Right ventricle myocardium superior (tissue), 1 donor: Measurements from ENCODE around the gene MYT1. TPM values are rescaled to one million over a fixed set of nuclear protein-coding genes. Genes with fewer than 3 reads are reported as not detected.
"Not testable (repeated sequence)": the region's sequence is repeated elsewhere in the genome, so short reads cannot be mapped to it uniquely, and the experiment has no call there.

ENCODE experiments used
- ATAC-seq: fragments of 200-7000 bp; cut with Tn5 transposase; one replicate; pipeline ENCODE4 v1.9.1; 2020; ENCODE audit warnings: mild to moderate bottlenecking; ENCODE audit not compliant: poor library complexity
- DNase-seq: peaks from one replicate; pipeline ENCODE4 v3.0.0-alpha.2; 2020
- intact Hi-C: fragments of 100-400 bp; cut with DNase I; formaldehyde crosslinking; loops from one replicate; pipeline ENCODE4 v1.11.2; 2022
- total RNA-seq: library from RNA; stranded (reverse); fragmentation: NEBNext Ultra II Directional; extraction: Animal tissue kit (Norgen Biotek cat#: 25700); gene quantifications from one replicate; pipeline ENCODE4 v1.2.1, GENCODE V29; 2021
- donor health status: DM: no; HTN: yes; CAD: no; lungs with severe emphysema.

Gene MYT1
- total RNA-seq, 1 donor from 2014 or later, result 0.40 TPM

- ATAC-seq, intact Hi-C loops: not testable (repeated sequence)
- DNase-seq, result peak; percentile 20
These were observed 70.8 kb downstream of the MYT1 start for GRCh38 chr20:64234921-64235565.

GRCh38 chr20:64236137-64237088, 72.2 kb downstream of the MYT1 start:
- DNase-seq (peak; percentile 25), ATAC-seq (no peak)
- intact Hi-C loops, result no loop called here

GRCh38 chr20:64237316-64237715, 73.1 kb downstream of the MYT1 start:
- ATAC-seq (no peak), DNase-seq (peak; percentile 37)
- intact Hi-C loops, result no loop called here

GRCh38 chr20:64238115-64238825, 74.0 kb downstream of the MYT1 start:
- DNase-seq (peak; percentile 10), ATAC-seq (peak; percentile 27)
- intact Hi-C loops, result no loop called here

GRCh38 chr20:64238851-64239387, 74.7 kb downstream of the MYT1 start:
- ATAC-seq (no peak), DNase-seq (peak; percentile 7)
- intact Hi-C loops, result no loop called here

GRCh38 chr20:64239449-64240242, 75.4 kb downstream of the MYT1 start:
- intact Hi-C loops, result no loop called here
- DNase-seq, result no peak
- ATAC-seq, result no peak

- no peak for ATAC-seq
- intact Hi-C loops, result no loop called here
- DNase-seq, result no peak
These were observed 76.2 kb downstream of the MYT1 start for GRCh38 chr20:64240243-64241015.

- no peak for DNase-seq
- no peak for ATAC-seq
- intact Hi-C loops, result no loop called here
These were observed 76.8 kb downstream of the MYT1 start for GRCh38 chr20:64241061-64241460.

GRCh38 chr20:64242003-64242796, 77.9 kb downstream of the MYT1 start:
- ATAC-seq (no peak), DNase-seq (peak; percentile 9)
- intact Hi-C loops, result no loop called here

GRCh38 chr20:64242797-64243475, 78.7 kb downstream of the MYT1 start:
- ATAC-seq (no peak), DNase-seq (no peak)
- intact Hi-C loops, result no loop called here

GRCh38 chr20:64244281-64244805, 80.1 kb downstream of the MYT1 start:
- DNase-seq (no peak), ATAC-seq (no peak)

GRCh38 chr20:64244870-64245603, 80.8 kb downstream of the MYT1 start:
- intact Hi-C loops, result no loop called here
- no peak for DNase-seq
- no peak for ATAC-seq

More at GRCh38 chr20:64244281-64244805, 80.1 kb downstream of the MYT1 start:
- intact Hi-C loops, result no loop called here

GRCh38 chr20:64245746-64246595, 81.7 kb downstream of the MYT1 start:
- DNase-seq, result no peak
- ATAC-seq, result no peak
- intact Hi-C loops, result no loop called here

- intact Hi-C loops, result no loop called here
- DNase-seq (no peak), ATAC-seq (no peak)
These were observed 82.5 kb downstream of the MYT1 start for GRCh38 chr20:64246616-64247306.
